ENCODE results near the gene ASTN2.

The ASTN2 gene

DNA sequence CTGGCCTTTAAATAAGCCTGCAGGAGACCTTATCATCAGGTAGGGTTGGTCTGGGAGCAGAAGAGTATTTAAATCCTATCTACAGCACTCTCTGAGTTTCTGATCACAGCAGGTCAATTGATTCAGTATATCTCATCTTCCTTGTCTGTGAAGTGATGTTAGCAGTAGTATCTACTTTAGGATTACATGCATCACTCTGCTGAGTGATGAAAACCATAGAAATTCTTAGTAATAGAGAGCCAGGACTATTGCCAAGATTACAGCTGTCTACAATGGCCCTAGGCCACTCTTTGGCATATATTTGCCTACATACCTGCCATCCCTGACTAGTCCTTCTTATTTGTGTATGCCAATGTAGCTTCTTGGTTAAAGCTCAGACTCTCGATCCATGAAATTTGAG lies 183.8 kb downstream of the ASTN2 start:
- TF ChIP-seq, protein P1, sequence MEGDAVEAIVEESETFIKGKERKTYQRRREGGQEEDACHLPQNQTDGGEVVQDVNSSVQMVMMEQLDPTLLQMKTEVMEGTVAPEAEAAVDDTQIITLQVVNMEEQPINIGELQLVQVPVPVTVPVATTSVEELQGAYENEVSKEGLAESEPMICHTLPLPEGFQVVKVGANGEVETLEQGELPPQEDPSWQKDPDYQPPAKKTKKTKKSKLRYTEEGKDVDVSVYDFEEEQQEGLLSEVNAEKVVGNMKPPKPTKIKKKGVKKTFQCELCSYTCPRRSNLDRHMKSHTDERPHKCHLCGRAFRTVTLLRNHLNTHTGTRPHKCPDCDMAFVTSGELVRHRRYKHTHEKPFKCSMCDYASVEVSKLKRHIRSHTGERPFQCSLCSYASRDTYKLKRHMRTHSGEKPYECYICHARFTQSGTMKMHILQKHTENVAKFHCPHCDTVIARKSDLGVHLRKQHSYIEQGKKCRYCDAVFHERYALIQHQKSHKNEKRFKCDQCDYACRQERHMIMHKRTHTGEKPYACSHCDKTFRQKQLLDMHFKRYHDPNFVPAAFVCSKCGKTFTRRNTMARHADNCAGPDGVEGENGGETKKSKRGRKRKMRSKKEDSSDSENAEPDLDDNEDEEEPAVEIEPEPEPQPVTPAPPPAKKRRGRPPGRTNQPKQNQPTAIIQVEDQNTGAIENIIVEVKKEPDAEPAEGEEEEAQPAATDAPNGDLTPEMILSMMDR (IDR thresholded peaks at IDR 0.05; ENCODE audit: low read depth, low read length, missing control alignments), result no peak
- DNase-seq (ENCODE audit: extremely low read depth, low read depth), result no peak
- no peak overlapping the region for H3K4me3 ChIP-seq (replicated peaks; ENCODE audit: low read depth, low read length)

DNA sequence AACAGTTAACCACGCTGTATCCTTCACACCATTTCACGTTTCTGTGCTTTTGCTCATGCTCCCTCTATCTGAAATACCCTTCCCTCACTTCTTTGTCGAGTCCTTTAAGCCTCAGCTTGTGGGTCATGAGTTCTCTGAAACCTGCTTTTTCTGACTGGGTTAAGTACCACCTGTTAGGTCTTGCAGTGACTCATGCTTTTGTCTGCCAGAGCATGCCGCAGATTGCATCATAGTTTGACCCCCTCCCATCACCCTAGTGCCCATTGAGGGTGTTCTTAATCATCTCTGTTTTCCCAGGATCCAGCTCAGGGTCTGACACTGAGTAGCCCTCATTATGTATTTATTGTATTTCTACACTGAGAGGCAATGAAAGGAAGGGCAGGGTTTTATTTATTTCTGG lies 190.2 kb downstream of the ASTN2 start:
- no peak overlapping the region for H3K4me3 ChIP-seq (replicated peaks; ENCODE audit: low read depth, low read length)
- TF ChIP-seq, protein P1 (IDR thresholded peaks at IDR 0.05; ENCODE audit: low read depth, low read length, missing control alignments), result no peak
- DNase-seq (ENCODE audit: extremely low read depth, low read depth), result no peak

DNA sequence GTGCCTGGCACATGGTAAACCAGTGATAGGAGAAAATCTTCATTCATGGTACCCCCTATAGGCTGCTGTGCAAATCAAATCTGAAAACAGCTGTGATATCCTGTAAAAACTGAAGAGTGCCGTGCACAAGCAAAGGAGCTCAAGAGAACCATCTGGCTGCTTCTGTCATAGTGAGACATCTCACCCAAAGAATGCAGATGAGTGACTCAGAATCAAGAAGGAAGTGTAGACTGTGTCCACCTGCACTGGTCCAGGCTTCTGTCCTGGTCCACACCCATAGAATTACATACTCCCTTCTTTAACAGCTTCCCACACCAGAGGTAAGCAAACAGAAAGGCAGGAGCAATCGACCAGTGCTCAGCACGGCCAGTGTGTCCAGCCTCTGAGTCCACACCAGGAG lies 195.9 kb downstream of the ASTN2 start:
- H3K4me3 ChIP-seq (replicated peaks; ENCODE audit: low read depth, low read length), result no peak overlapping the region
- no peak for DNase-seq (ENCODE audit: extremely low read depth, low read depth)
- TF ChIP-seq, protein P1 (IDR thresholded peaks at IDR 0.05; ENCODE audit: low read depth, low read length, missing control alignments), result no peak

DNA sequence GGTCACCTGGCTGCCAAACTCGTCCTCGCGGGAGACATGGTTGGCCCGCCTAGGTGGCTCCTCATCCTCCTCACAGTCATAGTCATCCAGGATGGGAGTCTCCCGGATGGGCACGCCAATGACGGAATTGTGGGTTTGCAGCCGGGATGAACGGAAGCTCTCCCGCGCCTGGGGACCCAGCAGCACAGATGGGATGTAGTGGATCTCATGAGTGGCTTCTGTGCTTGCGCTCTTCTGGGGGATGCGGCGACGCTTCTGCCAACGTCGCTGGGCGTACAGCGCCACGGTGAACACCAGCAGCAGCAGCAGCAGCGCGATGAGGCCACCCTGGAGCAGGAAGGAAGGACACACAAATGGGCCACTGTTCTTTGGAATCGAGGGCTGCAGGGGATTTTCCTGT lies 200.4 kb downstream of the ASTN2 start:
- H3K4me3 ChIP-seq (replicated peaks; ENCODE audit: low read depth, low read length), result no peak overlapping the region
- no peak for DNase-seq (ENCODE audit: extremely low read depth, low read depth)
- TF ChIP-seq, protein P1 (IDR thresholded peaks at IDR 0.05; ENCODE audit: low read depth, low read length, missing control alignments), result no peak

DNA sequence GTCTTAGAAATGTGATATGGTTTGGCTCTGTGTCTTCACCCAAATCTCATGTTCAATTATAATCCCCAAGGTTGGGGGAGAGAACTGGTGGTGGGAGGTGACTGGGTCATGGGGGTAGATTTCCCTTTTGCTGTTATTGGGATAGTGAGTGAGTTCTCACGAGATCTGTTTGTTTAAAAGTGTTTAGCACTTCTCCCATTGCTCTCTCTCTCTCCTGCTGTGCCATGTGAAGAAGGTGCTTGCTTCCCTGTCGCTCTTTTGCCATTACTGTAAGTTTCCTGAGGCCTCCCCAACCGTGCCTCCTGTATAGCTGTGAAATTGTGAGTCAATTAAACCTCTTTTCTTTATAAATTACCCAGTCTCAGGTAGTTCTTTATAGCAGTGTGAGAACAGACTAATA lies 203.6 kb downstream of the ASTN2 start:
- no peak for DNase-seq (ENCODE audit: extremely low read depth, low read depth)

DNA sequence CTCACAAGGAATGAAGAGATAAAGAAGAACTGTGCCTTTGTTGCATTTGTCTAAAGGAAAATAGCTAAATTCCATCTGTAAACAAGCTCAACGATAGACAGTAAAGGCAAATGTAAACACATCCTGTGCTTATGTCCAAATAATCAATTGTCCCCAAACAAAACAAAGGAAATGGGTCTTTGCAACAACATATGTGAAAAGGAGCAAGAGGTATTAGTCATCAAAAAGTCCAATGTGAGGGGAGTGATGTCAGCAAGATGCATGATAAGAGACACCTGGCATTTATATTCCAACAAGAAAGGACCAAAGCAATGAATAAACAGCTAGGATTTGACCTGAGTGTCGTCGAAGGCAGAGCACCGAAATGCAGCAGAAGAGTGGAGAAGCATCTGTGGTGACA lies 209.1 kb downstream of the ASTN2 start:
- no peak overlapping the region for H3K4me3 ChIP-seq (replicated peaks; ENCODE audit: low read depth, low read length)
- TF ChIP-seq, protein P1 (IDR thresholded peaks at IDR 0.05; ENCODE audit: low read depth, low read length, missing control alignments), result no peak
- DNase-seq (ENCODE audit: extremely low read depth, low read depth), result no peak

More for the DNA sequence above, 203.6 kb downstream of the ASTN2 start:
- H3K4me3 ChIP-seq (replicated peaks; ENCODE audit: low read depth, low read length), result no peak overlapping the region
- TF ChIP-seq, protein P1 (IDR thresholded peaks at IDR 0.05; ENCODE audit: low read depth, low read length, missing control alignments), result no peak

DNA sequence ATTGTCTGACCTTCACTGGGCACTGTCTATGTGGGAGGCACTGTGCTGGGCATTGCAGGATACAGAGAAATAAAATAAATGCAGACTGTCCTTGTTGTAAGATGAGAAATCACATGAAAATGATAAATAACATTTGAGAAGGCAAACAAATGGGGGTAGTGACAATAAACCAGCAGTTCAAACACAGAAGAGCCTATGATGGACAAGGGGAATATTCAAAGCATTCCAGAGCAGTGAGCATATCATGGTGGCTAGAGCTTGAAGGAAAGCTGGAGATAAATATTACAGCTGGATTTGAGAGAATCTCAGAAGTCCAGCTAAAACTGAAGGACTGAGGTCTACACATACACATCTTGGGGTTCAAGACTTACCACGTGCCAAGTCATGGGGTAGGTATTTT lies 209.9 kb downstream of the ASTN2 start:
- H3K4me3 ChIP-seq (replicated peaks; ENCODE audit: low read depth, low read length), result no peak overlapping the region
- TF ChIP-seq, protein P1 (IDR thresholded peaks at IDR 0.05; ENCODE audit: low read depth, low read length, missing control alignments), result no peak
- no peak for DNase-seq (ENCODE audit: extremely low read depth, low read depth)

All from HFF-Myc (cell line).